ENCODE data around the gene PRM2.

The PRM2 gene

DNA sequence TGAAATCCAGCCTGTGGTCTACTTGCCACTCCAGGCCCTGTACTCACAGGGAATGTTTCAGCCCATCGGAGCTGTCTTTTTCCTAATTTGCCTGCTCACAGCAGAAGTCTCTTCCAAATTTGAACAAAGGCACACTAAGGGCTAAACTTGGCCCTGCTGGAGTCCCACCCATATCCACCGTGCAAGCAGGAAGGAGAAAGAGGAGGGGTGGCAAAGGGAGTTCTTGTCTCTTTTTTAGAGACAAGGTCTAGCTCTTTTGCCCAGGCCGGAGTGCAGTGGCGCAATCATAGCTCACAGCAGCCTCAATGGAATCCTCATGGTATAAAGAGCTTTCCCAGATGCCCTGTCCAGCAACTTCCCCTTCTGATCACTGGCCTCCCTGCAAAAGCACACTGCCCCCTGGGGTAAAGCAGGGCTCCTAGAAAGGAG is 7.6 kb upstream of the PRM2 start:
- Histone ChIP-seq H3K27ac (no peak overlapping the region), H3K4me1 (ENCODE audit: low read depth, poor library complexity, severe bottlenecking) (peaks cover 13% of the 10 kb centered on the region), H3K9ac (no peak overlapping the region), H4K20me1 (ENCODE audit: insufficient read depth) (no peaks in the 10 kb centered on the region), H3K79me2 (ENCODE audit: insufficient read depth, low read depth) (no peaks in the 10 kb centered on the region), H2AFZ (ENCODE audit: low read depth) (no peak overlapping the region), H3K4me3 (IDR thresholded peaks at IDR 0.05; ENCODE audit: insufficient read depth, low read depth, low read length) (no peak overlapping the region), H3K4me2 (no peak overlapping the region), H3K36me3 (ENCODE audit: insufficient read depth) (no peaks in the 10 kb centered on the region), H3K27me3 (ENCODE audit: insufficient read depth, low read depth) (peaks cover 17% of the 10 kb centered on the region; the same call in 1 of the 2 replicates)
- TF ChIP-seq, protein P1, sequence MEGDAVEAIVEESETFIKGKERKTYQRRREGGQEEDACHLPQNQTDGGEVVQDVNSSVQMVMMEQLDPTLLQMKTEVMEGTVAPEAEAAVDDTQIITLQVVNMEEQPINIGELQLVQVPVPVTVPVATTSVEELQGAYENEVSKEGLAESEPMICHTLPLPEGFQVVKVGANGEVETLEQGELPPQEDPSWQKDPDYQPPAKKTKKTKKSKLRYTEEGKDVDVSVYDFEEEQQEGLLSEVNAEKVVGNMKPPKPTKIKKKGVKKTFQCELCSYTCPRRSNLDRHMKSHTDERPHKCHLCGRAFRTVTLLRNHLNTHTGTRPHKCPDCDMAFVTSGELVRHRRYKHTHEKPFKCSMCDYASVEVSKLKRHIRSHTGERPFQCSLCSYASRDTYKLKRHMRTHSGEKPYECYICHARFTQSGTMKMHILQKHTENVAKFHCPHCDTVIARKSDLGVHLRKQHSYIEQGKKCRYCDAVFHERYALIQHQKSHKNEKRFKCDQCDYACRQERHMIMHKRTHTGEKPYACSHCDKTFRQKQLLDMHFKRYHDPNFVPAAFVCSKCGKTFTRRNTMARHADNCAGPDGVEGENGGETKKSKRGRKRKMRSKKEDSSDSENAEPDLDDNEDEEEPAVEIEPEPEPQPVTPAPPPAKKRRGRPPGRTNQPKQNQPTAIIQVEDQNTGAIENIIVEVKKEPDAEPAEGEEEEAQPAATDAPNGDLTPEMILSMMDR (conservative IDR thresholded peaks at IDR 0.05; ENCODE audit: low read depth, low read length), result no peak

DNA sequence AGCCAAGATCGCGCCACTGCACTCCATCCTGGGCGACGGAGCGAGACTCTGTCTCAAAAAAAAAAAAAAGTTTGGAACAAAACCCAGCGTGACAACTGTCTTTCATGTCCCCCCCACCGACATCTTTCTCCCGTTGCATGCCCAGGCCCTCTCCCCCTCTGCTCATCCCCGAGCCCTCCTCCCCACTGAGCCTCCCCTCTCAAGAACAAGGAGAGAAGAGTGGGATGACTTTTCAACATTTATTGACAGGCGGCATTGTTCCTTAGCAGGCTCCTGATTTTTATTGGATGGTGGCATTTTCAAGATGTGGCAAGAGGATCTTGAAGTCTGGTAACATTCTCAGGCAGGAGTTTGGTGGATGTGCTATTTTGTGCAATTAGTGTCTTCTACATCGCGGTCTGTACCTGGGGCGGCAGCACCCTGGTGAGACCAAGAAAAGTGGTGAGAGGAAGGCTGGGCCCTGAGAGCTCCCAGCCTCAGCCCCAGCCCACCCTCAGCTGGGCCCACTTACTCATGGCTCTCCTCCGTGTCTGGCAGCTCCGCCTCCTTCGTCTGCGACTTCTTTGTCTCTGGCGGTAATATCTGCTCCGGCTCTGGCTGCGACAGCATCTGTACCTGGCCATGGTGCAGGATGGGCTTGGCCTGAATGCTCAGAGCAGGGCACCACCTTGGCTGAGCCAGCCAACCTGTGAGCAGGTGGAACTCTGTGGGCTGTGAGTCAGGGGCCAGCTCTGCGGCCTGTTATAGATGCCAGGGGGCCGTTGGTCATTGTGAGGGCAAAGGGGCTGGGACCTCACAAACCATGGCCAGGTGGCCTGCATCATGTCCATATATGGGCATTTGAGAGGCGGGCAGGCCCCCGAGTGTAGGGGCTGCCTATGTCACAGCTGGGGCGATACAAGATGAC is 4.6 kb upstream of the PRM2 start, which contains the start of gene PRM1:
PRM1 (minus strand) TSS at position 715 of the 907 bp plus-strand sequence; CDS start at position 623, 92 bp downstream.
- Histone ChIP-seq H2AFZ (ENCODE audit: low read depth) (no peak within 1 kb of the TSS), H3K36me3 (ENCODE audit: insufficient read depth) (no peaks in the 10 kb centered on the region), H3K27me3 (ENCODE audit: insufficient read depth, low read depth) (peaks cover 27% of the 10 kb centered on the region; the same call in 1 of the 2 replicates), H3K9ac (no peak within 1 kb of the TSS), H3K4me1 (ENCODE audit: low read depth, poor library complexity, severe bottlenecking) (peaks cover 8% of the 10 kb centered on the region), H3K4me2 (no peak within 1 kb of the TSS), H3K4me3 (IDR thresholded peaks at IDR 0.05; ENCODE audit: insufficient read depth, low read depth, low read length) (no peak within 1 kb of the TSS), H3K27ac (no peak within 1 kb of the TSS), H3K79me2 (ENCODE audit: insufficient read depth, low read depth) (no peaks in the 10 kb centered on the region), H4K20me1 (ENCODE audit: insufficient read depth) (no peaks in the 10 kb centered on the region)
- TF ChIP-seq, protein P1 (conservative IDR thresholded peaks at IDR 0.05; ENCODE audit: low read depth, low read length), result no peak

DNA sequence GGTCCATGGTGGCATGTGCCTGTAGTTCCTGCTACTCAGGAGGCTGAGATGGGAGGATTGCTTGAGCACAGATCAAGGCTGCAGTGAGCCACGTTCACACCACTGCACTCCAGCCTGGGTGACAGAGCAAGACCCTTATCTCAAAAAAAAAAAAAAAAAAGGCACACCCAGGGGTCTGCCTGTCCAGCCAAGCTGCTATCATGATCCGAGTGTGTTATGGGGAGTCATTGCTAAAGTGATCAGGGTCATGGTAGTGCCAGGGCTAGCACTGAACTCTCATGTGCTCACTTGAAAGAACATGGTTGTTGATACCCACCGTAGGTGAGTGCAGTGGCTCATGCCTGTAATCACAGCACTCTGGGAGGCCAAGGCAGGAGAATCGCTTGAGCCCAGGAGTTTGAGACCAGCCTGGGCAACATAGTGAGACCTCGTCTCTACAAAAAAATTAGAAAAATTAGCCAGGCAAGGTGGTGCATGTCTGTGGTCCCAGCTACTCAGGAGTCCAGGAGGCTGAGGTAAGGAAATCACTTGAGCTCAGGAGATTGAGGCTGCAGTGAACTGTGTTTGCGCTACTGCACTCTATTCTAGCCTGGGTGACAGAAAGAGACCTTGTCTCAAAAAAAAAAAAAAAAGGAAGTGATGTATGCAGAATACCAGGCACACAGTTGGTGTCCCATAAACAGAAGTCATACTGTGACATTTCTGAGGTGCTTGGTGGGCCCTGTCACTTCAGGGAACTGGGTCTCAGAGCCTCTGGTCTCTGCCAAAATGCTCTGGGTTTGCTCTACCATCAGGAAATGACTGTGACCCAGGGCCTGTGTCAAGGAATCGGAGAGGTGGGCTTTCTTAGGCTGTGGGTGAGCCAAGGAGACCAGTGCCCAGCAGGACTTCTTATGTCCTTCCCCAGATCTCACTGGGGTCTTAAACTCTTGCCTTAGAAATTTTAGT is 2.7 kb upstream of the PRM2 start:
- H3K4me2 ChIP-seq, result no peak overlapping the region
- no peak overlapping the region for H3K4me3 ChIP-seq (IDR thresholded peaks at IDR 0.05; ENCODE audit: insufficient read depth, low read depth, low read length)
- H3K27ac ChIP-seq, result no peak overlapping the region
- TF ChIP-seq, protein P1 (conservative IDR thresholded peaks at IDR 0.05; ENCODE audit: low read depth, low read length), result no peak
- no peak overlapping the region for H2AFZ ChIP-seq (ENCODE audit: low read depth)
- no peaks in the 10 kb centered on the region for H3K79me2 ChIP-seq (ENCODE audit: insufficient read depth, low read depth)
- H4K20me1 ChIP-seq (ENCODE audit: insufficient read depth), result no peaks in the 10 kb centered on the region
- peaks cover 8% of the 10 kb centered on the region for H3K4me1 ChIP-seq (ENCODE audit: low read depth, poor library complexity, severe bottlenecking)
- H3K9ac ChIP-seq, result no peak overlapping the region
- H3K27me3 ChIP-seq (ENCODE audit: insufficient read depth, low read depth), result peaks cover 27% of the 10 kb centered on the region; the same call in 1 of the 2 replicates
- H3K36me3 ChIP-seq (ENCODE audit: insufficient read depth), result no peaks in the 10 kb centered on the region

DNA sequence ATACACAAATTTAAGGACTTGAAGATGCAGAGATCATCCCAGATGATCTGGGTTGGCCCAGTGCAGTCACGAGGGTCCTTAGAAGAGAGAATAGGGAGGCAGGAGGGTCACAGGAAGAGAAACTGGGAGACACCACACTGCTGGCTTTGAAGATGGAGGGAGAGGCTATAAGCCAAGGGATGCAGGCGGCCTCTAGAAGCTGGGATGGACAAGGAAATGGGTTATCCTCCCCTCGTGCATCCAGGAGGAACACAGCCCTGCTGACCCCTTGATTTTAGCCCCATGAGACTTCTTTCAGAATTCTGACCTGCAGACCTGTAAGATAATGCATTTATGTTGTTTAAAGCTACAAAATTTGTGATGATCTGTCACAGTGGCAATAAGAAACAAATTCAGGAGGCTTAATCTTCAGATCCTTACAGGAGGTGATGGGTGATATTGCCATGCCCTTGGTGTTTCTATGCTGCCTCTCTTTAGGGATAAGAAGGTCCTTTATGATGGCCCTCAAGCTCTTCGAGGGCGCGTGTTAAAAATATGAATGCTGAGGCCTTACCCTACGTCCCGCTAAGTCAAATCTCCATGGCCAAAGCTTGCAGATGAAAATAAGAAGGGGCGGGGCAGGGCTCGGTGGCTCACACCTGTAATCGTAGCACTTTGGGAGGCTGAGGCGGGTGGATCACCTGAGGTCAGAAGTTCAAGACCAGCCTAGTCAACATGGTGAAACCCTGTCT is 1.5 kb upstream of the PRM2 start:
- H3K27ac ChIP-seq, result no peak overlapping the region
- peaks cover 29% of the 10 kb centered on the region; the same call in 1 of the 2 replicates for H3K27me3 ChIP-seq (ENCODE audit: insufficient read depth, low read depth)
- no peak overlapping the region for H3K9ac ChIP-seq
- H3K79me2 ChIP-seq (ENCODE audit: insufficient read depth, low read depth), result no peaks in the 10 kb centered on the region
- TF ChIP-seq, protein P1 (conservative IDR thresholded peaks at IDR 0.05; ENCODE audit: low read depth, low read length), result no peak
- no peak overlapping the region for H3K4me2 ChIP-seq
- H3K4me3 ChIP-seq (IDR thresholded peaks at IDR 0.05; ENCODE audit: insufficient read depth, low read depth, low read length), result no peak overlapping the region
- H2AFZ ChIP-seq (ENCODE audit: low read depth), result no peak overlapping the region
- H3K36me3 ChIP-seq (ENCODE audit: insufficient read depth), result no peaks in the 10 kb centered on the region
- H3K4me1 ChIP-seq (ENCODE audit: low read depth, poor library complexity, severe bottlenecking), result peaks cover 8% of the 10 kb centered on the region
- H4K20me1 ChIP-seq (ENCODE audit: insufficient read depth), result no peaks in the 10 kb centered on the region
